ENCODE results near the gene SPATA13.

The SPATA13 gene

DNA sequence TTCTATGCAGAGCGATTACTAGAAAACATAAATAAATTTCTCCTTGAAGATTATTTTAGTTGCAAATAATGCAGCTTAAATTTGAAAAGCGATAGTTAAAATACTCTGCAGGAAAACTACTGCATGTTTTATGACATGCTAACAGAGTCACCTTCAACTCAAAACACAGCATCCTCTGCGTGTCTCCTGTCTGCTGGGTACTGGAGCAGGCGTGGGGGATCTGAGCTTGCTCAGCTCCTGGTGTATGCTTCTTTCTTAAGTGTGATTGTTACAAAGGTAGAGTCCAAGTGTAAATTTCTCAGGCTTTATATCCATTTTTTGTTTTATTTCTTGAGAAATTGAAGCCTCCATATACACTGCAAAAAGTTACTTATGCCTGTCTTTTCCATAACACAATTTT, 15.3 kb downstream of the SPATA13 start:
- Histone ChIP-seq H3K9ac (ENCODE audit: low read length) (no peak overlapping the region), H3K27me3 (ENCODE audit: low read length) (no peaks in the 10 kb centered on the region), H3F3A (ENCODE audit: insufficient read depth) (no peaks in the 10 kb centered on the region), H3K36me3 (ENCODE audit: low read length) (no peaks in the 10 kb centered on the region), H2AFZ (ENCODE audit: low read depth, low read length, severe bottlenecking) (no peak overlapping the region), H3K4me2 (ENCODE audit: low read depth, low read length, poor library complexity, severe bottlenecking) (no peak overlapping the region), H3K79me2 (ENCODE audit: insufficient read depth, low read length) (no peaks in the 10 kb centered on the region), H3K9me3 (ENCODE audit: insufficient read depth, low read length) (no peaks in the 10 kb centered on the region), H4K20me1 (ENCODE audit: low read depth, low read length) (no peaks in the 10 kb centered on the region), H3K4me3 (ENCODE audit: insufficient read depth, low read length, poor library complexity, severe bottlenecking) (no peak overlapping the region), H3K9me2 (replicated peaks; ENCODE audit: insufficient read depth, low read length) (no peaks in the 10 kb centered on the region), H3K27ac (ENCODE audit: low read depth, low read length) (no peak overlapping the region)
- TF ChIP-seq, protein P1, sequence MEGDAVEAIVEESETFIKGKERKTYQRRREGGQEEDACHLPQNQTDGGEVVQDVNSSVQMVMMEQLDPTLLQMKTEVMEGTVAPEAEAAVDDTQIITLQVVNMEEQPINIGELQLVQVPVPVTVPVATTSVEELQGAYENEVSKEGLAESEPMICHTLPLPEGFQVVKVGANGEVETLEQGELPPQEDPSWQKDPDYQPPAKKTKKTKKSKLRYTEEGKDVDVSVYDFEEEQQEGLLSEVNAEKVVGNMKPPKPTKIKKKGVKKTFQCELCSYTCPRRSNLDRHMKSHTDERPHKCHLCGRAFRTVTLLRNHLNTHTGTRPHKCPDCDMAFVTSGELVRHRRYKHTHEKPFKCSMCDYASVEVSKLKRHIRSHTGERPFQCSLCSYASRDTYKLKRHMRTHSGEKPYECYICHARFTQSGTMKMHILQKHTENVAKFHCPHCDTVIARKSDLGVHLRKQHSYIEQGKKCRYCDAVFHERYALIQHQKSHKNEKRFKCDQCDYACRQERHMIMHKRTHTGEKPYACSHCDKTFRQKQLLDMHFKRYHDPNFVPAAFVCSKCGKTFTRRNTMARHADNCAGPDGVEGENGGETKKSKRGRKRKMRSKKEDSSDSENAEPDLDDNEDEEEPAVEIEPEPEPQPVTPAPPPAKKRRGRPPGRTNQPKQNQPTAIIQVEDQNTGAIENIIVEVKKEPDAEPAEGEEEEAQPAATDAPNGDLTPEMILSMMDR (IDR thresholded peaks at IDR 0.05; ENCODE audit: insufficient read depth, low read length, poor library complexity, severe bottlenecking): no peak
- no peak for TF ChIP-seq EZH2phosphoT487 (conservative IDR thresholded peaks at IDR 0.05; ENCODE audit: low read length)

DNA sequence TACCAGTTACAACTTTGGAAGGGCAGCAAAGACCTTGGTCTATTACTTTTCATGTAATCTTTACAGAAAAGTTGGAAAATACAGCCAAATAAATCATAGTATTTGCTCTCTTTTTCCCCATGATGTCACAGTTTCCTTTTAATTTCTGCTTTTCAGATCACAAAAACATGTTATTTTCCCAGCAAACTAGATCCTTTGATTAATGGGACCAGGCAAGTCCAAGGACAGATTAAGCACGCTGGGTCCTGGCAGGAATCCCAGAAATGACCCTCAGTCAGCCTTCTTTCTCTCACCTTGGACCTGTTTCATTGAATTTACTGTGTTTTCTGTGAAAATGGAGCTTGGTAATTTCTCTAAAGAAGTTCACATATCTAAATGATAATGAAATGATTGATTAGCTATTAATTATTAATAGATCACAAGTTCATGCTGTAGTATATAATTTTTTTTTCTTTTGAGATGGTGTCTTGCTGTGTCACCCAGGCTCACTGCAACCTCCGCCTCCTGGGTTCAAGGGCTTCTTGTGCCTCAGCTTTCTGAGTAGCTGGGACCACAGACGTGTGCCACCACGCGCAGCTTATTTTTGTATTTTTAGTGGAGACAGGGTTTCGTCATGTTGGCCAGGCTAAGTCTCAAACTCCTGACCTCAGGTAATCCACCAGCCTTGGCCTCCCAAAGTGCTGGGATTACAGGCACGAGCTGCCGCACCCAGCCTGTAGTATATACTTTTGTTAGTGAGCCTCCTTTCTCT, 16.0 kb downstream of the SPATA13 start:
- Histone ChIP-seq H4K20me1 (ENCODE audit: low read depth, low read length) (no peaks in the 10 kb centered on the region), H3K27me3 (ENCODE audit: low read length) (no peaks in the 10 kb centered on the region), H3K36me3 (ENCODE audit: low read length) (no peaks in the 10 kb centered on the region), H3F3A (ENCODE audit: insufficient read depth) (no peaks in the 10 kb centered on the region), H3K4me2 (ENCODE audit: low read depth, low read length, poor library complexity, severe bottlenecking) (no peak overlapping the region), H3K79me2 (ENCODE audit: insufficient read depth, low read length) (no peaks in the 10 kb centered on the region), H3K4me3 (ENCODE audit: insufficient read depth, low read length, poor library complexity, severe bottlenecking) (no peak overlapping the region), H3K9me2 (replicated peaks; ENCODE audit: insufficient read depth, low read length) (no peaks in the 10 kb centered on the region), H2AFZ (ENCODE audit: low read depth, low read length, severe bottlenecking) (no peak overlapping the region), H3K9ac (ENCODE audit: low read length) (no peak overlapping the region), H3K27ac (ENCODE audit: low read depth, low read length) (no peak overlapping the region), H3K9me3 (ENCODE audit: insufficient read depth, low read length) (no peaks in the 10 kb centered on the region)
- TF ChIP-seq, protein P1 (IDR thresholded peaks at IDR 0.05; ENCODE audit: insufficient read depth, low read length, poor library complexity, severe bottlenecking): no peak
- TF ChIP-seq EZH2phosphoT487 (conservative IDR thresholded peaks at IDR 0.05; ENCODE audit: low read length): no peak

DNA sequence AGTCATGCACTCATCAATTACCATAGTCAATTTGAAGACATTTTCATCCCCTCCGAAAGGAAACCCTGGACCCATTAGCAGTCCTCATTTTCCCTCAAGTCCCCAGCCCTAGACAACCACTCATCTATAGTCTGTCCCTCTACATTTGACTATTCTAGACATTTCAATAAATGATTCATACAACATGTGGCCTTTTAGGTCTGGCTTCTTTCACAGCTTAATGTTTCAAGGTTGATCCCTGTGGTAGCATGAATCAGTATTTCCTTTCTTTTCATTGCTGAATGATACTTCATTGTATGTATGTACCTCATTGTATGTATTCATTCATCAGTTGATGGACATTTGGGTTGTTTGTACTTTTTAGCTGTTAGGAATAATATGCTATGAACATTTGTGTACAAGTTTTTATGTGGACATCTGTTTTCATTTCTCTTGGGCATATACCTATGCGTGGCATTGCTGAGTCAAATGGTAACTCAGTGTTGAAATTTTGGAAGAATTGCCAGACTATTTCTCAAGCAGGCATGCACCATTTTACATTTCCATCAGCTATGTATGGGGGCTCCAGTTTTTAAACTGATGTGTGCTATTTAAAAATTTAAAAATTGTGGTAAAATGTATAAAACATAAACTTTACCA, 18.4 kb downstream of the SPATA13 start:
- Histone ChIP-seq H3K9me2 (replicated peaks; ENCODE audit: insufficient read depth, low read length) (no peaks in the 10 kb centered on the region), H3K9me3 (ENCODE audit: insufficient read depth, low read length) (0 out of 2 replicates have a peak, but pooled peaks cover 2% of the 10 kb centered on the region), H2AFZ (ENCODE audit: low read depth, low read length, severe bottlenecking) (no peak overlapping the region), H3K79me2 (ENCODE audit: insufficient read depth, low read length) (no peaks in the 10 kb centered on the region), H3K36me3 (ENCODE audit: low read length) (no peaks in the 10 kb centered on the region), H3K4me2 (ENCODE audit: low read depth, low read length, poor library complexity, severe bottlenecking) (no peak overlapping the region), H3K4me3 (ENCODE audit: insufficient read depth, low read length, poor library complexity, severe bottlenecking) (no peak overlapping the region), H4K20me1 (ENCODE audit: low read depth, low read length) (no peaks in the 10 kb centered on the region), H3K9ac (ENCODE audit: low read length) (no peak overlapping the region), H3K27me3 (ENCODE audit: low read length) (no peaks in the 10 kb centered on the region), H3F3A (ENCODE audit: insufficient read depth) (no peaks in the 10 kb centered on the region), H3K27ac (ENCODE audit: low read depth, low read length) (no peak overlapping the region)
- TF ChIP-seq EZH2phosphoT487 (conservative IDR thresholded peaks at IDR 0.05; ENCODE audit: low read length): no peak
- TF ChIP-seq, protein P1 (IDR thresholded peaks at IDR 0.05; ENCODE audit: insufficient read depth, low read length, poor library complexity, severe bottlenecking): no peak
